Mucosa of gallbladder (tissue), 1 donor: ENCODE results near the gene KBTBD4. TPM values are rescaled to one million over a fixed set of nuclear protein-coding genes. Genes with fewer than 3 reads are reported as not detected.
"Not testable (repeated sequence)": the region's sequence is repeated elsewhere in the genome, so short reads cannot be mapped to it uniquely, and the experiment has no call there.

Source experiments
- DNase-seq: peaks from one replicate; pipeline ENCODE4 v3.0.0-alpha.2; 2020; ENCODE audit warnings: low spot score
- total RNA-seq: library from RNA; stranded (reverse); gene quantifications from one replicate; pipeline ENCODE4 v1.2.1, GENCODE V29; 2021
- donor health status: DM: no; HTN: no; CAD: no.

Gene KBTBD4
- total RNA-seq, 1 donor from 2014 or later: 20.3 TPM

DNA sequence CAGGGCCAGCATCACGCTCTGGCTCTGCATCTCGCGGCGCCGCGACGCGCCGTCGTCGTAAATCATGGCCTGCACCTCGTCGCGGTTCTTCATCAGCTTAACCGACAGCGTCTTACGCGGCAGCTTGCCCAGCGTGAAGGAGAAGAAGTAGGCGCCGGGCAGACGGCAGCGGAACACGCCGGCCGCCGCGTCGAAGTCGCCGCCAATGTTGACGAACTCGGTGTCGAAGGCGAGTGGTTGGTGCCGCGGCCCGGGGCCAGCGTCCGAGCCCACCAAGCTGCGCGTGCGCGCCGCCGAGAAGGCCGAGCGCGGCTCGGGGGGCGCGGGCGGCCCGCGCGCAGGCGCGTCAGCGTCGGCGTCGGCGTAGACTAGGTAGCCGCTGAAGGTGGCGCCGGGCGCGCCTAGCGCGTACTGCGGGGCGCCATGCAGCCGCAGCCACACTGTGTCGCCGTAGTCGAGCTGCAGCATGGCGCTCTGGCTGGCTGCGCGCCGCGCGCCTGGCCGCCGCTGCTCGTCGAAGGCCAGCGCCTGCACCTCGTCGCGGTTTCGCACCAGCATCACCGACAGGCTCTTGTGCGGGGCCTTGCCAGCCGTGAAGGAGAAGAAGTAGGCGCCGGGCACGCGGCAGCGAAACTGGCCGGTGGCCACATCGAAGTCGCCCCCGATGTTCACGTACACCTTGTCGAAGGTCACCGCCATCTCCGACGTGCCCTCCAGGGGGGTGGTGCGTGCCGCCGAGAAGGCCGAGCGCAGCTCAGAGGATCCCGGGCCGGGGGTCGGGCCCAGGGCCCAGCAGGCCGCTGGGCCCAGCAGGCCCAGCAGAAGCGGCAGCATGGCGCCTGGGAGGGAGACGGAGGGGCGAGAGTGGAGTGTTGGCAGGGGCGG lies 11.4 kb upstream of the KBTBD4 start:
- DNase-seq: no peak

DNA sequence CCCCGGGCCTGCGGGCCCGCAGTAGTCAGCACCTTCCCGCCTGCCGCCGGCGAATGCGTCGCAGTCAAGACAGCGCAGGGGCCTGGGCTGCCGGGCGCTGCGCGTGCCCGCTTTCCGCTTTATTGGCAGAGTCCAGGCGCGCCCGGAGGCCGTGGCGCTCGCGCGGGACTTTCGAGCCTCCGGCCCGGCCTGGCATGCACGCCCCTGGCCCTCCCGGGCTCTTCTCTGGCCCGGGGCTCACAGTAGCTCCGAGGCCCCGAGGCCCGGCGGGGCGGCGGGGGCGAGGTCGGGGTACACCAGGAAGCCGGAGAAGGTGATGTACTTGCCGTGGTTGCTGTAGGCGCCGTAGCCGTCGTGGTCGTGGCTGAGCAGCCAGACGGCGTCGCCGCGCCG lies 10.8 kb upstream of the KBTBD4 start:
- DNase-seq: no peak

DNA sequence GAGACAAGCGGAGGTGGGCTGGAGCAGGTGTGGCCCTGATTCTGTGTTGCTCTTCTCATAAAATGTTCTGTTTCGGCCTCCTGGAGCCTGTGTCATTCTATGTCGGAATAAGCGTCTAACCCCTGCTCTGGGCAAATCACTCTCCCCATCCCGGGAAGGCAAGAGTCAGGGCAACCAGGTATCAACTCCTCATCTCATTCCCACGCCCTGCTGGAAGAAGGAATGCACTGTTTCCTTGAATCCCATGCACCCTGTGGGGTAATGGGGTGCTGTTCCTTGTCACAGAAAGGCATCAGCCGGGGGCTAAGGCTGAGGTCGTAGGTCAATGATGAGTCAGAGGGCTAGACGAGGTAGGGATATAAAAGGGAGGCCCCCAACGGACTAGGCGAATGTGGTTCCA lies 10.3 kb upstream of the KBTBD4 start:
- no peak for DNase-seq

DNA sequence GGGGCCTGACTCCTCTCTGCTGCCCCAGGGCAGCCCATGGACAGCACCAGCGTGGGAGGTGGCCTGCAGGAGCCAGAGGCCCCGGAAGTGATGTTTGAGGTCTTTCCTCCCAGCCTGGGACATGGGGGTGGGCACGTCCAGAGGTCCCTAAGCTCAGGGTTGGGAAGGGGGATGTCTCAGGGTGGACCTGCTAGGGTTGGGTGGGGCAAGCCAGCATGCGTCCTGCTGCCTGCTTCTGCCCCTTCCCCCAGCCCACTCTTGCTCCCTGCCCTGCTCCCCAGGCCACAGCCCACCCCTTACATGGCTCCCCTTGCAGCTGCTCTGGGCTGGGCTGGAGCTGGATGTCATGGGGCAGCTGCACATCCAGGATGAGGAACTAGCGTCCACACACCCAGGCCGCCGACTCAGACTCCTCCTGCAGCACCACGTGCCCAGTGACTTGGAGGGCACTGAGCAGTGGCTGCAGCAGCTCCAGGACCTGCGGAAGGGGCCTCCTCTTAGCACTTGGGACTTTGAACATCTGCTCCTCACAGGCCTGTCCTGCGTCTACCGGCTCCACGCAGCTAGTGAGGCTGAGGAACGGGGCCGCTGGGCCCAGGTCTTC lies 9.1 kb upstream of the KBTBD4 start:
- DNase-seq: peak; percentile 38

DNA sequence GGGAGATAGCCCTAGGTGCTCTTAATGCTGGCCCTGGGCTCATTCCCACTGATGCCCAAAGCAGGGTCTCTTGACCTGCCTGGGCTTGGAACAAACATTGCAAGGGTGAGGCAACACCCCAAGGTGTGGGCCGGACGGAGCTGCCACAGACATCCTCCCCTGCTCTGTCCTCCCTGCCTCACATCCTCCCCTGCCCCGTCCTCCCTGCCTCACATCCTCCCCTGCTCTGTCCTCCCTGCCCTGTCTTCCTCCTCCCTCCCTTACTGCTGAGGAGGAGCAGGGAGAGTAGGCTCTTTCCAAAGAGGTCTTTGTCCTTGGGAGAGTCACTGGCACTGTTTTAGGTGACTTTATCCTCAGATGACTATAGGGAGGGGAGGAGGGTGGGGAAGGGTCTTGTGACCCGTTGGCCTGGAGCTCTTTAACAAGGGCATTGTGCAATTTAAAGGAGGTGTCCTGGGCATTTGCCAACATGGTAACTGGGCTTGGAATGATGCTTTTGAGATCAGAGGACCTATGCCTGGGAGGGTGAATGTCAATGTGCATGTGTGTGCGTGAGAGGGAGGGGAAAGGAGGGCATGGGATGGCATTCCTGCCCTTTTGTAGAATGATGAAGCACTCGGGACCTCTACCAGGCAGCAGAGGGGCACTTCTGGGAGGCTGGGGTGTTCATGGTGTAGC lies 8.4 kb upstream of the KBTBD4 start:
- DNase-seq: no peak

DNA sequence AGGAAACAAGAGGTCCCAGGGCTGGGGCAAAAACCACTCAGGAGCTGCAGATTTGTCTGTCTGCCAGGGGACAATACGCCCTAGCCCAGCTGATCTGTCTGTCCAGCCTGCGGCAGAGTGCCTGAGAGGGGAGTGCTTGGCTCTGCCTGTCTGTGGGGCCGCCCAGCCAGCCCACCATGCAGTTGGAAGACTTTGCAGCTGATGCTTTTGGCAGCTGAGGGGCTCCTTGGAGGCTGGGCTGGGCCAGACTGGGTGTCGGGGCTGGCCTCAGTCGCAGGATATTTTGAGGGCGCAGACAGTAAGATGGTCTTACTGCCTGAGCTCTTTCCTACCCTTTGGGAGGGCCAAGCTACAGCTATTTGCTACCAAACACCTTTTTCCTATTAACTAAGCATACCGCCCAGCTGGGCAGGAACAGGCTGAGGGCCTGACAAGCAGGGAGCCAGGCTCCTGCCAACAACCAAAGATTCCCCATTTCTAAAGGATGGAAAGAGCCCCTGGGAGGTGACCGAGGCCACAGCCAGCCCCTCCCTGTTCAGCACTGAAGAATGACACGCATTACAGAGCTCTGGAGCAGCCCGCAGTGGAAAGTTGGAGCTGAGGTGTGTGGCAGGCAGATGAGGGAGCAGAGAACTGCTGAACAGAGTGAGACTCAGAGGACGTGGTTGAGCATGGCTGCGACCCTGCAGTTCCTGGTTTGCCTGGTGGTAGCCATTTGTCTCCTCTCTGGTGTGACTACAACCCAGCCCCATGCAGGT lies 7.5 kb upstream of the KBTBD4 start, which contains the start of gene FAM180B:
Gene FAM180B, plus strand, starts transcription at position 581 of the 758 bp plus-strand sequence. Its CDS starts 91 bp downstream, at position 672.
- no peak for DNase-seq

DNA sequence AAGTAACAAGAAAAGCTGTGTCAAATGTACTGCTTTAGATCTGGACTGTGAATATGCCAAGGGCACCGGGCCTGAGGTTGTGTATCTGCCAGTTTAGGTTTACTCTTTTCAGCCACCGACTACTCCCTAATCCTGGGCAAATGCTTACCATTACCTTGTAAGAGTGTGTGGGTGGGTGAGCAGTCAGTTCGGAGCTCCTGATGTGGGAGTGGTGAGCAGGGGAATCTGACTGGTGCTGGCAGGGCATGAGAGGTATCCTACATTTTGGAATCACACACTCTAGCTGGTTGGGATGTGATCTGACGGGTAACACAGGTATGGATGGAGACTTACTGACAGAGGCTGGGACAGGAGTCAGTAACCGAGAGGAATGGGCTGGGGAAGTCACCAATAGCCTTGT lies 5.1 kb upstream of the KBTBD4 start:
- DNase-seq: no peak

DNA sequence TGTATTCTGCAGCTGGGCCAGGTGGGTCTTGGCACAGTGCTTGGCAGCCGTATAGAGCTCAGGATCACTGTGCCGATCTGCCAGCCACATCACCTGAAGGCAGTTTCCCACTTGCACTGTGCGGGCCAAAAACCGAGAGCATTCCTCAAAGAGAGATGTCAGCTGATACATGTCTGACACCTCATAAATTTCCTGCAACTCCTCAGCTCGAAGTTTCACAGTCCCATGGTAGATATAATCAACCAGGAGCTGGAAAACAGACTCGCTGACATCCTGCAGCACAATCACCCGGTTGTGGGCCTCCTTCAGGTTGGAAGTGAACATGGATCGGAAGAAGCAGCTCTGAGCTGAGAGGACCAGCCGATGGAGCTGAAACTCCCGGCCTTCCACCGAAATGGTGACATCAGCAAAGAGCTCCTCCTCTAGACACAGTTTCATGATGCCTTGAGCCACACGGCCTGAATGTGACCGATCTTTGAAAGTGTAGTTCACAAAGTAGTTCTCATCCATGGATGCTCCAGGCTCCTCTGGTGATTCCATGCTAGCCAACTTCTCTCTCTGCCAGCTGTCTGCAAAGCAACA lies 1.2 kb downstream of the KBTBD4 start:
- DNase-seq: no peak

DNA sequence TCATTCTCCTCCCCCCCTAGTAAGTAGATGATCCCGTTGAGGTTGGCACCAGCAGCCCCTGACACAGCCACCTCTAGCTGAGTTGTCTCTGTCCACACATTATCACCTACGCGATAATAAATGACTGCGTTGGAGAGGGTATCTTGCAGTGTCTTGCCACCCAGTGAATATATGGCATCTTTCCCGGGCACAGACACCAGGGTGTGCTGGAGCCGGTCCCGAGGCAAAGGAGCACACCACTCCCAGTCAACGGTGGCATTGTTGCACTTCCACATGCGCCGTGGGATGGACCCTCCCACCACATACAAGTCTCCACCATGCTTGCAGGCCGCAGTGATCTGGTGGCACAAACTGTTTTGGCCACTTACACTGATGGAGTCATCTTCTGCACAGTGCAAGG lies 5.4 kb downstream of the KBTBD4 start:
- DNase-seq: no peak

DNA sequence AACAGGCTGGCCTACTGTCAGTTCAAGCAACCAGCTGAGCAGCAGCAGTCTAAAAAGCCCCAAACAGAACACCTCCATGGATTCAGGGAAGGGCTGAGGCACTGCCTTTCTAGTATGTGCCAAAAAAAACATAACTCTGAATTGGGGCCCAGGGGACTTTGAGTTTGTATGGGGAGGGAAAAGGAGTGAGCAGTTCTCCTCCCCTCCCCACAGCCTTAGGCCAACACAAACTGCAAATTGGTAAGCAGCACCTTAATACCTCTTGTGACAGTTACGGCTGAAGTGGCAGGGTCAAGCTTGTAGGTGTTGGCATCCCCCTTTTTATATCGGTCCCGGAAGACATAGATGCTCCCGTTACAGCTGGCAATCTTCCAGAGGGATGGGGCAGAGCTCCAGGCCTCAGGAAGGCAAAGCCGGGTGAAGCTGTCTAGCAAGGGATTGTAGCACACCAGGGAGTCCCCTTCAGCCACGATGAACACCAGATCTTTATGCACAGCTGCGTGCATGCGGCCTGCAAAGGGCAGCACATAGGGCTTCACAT lies 6.0 kb downstream of the KBTBD4 start:
- no peak for DNase-seq

DNA sequence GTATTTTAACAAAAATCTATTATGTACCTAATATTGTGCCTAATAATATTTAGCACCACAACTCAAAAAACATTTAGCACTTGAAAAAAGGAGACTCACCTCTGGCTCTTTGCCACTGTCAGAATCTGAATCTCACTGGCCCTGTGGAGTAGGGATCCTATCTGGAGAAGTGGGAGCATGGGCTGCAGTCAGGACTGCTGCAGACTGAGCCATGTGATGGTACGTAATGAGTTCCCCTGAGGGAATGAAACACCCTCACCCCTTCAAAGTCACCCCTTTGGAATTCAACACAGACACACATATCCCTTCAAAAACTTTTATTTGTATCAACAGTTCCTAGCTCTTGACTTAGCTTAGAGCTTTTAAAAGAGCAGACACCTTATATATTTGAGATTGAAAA lies 6.9 kb downstream of the KBTBD4 start:
- DNase-seq: no peak

DNA sequence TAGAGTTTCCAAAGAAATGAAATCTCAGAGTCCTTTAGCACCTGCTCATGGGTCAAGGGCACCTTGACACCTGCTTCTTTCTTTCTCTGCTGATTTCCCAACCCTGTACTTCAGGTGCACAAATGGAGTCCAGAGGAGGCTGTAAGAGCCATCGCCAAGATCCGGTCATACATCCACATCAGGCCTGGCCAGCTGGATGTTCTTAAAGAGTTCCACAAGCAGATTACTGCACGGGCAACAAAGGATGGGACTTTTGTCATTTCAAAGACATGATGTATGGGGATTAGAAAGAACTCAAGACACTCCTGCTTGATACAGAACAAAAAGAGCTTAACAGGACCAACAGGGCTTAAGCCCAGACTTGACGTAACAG lies 7.4 kb downstream of the KBTBD4 start:
- DNase-seq: no peak

DNA sequence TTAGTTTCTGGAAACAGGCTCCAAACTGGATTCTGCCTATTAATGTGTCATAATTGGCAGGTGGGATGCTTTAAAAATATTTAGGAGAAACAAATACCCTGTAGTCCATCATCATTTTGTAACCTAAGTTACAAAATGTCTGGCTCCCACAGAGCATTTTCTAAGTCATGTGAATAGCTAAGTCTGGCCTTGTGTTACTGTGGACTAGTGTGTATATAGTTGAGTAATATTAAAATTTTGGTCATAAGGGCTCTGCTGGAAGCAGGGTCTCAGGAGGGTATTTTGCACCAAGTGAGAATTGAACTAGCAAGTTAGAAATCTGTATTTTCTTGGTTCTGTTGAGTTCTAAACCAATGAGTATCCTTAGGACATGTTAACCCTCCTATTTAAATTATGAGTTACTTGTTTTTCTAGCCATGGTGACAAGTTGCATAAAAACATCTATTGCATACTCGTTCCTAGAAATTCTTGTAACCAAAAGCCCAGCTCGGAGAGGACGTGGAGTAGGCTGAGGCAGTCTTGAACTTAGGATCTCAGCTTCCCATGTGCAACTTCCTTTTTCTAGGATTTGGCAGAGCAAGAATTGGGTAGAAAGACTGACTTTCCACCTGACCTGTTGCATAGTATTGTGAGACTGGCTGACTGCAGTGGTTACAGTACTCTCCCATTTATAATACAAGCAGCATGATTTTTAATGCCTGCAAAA lies 8.0 kb downstream of the KBTBD4 start:
- DNase-seq: no peak

DNA sequence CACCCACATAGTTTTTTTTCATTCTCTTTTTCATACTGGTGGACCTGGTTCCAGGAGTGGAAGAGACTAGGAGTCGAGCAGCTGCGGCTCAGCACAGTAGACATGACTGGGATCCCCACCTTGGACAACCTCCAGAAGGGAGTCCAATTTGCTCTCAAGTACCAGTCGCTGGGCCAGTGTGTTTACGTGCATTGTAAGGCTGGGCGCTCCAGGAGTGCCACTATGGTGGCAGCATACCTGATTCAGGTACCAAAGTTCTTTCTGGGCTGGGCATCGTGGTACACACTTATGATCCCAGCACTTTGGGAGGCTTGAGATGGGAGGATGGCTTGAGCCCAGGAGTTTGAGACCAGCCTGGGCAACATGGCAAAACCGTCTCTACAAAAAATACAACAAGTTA lies 9.1 kb downstream of the KBTBD4 start:
- no peak for DNase-seq

DNA sequence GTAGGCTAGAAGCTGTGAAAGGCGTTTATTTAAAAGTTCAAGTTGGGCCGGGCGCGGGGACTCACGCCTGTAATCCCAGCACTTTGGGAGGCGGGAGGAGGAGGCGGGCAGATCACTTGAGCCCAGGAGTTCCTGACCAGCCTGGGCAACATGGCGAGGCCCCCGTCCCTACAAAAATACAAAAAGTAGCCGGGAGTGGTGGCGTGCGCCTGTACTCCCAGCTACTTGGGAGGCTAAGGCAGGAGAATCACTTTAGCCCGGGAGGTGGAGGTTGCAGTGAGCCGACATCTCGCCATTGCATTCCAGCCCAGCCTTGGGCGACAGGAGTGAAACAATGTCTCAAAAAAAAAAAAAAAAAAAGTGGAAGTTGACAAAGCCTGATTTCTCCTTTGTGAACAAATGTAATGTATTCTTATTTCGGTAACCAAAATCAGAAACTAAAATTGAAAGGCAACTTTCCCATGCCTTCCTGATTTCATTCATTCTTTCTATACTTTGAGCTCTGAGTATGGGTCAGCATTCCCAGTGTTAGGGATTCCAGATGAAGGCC lies 12.5 kb downstream of the KBTBD4 start:
- no peak for DNase-seq

DNA sequence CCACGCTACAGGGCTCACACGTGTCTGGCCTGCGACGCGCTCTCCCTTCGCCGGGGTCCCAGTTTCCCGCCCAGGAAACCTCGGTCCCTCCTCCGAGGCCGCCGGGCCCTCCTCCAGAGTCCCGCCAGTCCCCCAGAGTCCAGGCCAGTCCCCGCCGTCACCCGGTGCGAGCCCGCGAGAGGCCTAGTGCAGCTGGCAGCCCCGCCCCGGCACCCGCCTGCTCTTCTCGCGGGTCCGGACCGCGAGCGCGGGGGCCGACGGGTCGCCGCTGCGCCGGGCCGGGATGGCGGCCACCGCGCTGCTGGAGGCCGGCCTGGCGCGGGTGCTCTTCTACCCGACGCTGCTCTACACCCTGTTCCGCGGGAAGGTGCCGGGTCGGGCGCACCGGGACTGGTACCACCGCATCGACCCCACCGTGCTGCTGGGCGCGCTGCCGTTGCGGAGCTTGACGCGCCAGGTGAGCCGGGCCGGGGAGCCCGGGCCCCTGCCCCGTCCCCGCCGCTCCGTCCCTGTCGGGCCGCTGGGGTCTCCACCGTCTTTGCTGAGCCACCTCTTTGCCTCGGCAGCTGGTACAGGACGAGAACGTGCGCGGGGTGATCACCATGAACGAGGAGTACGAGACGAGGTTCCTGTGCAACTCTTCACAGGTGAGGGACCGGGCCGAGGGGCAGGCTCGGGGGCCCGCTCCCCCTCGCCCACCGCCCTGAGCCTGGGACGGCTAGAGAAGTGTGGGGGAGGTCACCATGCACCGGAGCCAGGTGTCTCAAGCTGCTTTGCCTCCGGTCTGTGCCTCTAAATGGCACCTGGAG lies 13.2 kb downstream of the KBTBD4 start, which contains the start of gene PTPMT1:
Gene PTPMT1, plus strand, starts transcription at position 260 of the 809 bp plus-strand sequence. Its CDS starts 24 bp downstream, at position 284.
- DNase-seq: peak; percentile 50

DNA sequence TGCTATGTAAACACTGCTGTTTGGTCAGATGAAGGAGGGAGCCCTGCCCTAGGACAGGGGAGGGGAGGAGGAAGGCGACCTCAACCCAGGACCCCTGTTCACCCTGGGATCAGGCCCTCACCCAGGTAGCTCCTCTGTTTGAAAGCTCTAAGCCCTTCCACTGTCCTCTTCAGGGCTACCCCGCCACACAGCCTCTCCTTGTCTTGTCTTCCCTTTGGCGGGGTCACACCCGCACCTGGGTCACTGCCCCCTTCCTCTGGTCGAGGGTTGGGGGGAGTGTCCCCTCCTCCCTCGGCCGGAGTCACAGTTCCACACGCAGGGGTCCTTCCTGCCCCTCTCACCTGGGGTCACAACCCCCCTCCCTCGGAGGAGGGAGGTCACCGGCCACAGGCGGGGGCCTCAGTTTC lies 13.8 kb downstream of the KBTBD4 start:
- DNase-seq: no peak

DNA sequence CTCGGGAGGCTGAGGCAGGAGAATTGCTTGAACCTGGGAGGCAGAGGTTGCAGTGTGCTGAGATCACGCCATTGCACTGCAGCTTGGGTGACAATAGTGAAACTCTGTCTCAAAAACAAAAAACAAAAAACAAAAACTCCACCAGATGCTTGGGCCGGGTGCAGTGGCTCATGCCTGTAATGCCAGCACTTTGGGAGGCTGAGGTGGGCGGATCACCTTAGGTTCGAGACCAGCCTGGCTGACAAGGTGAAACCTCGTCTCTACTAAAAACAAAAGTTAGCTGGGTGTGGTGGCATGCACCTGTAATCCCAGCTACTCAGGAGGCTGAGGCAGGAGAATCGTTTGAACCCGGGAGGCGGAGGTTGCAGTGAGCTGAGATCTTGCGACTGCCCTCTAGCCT lies 14.4 kb downstream of the KBTBD4 start:
- DNase-seq: not testable (repeated sequence)

DNA sequence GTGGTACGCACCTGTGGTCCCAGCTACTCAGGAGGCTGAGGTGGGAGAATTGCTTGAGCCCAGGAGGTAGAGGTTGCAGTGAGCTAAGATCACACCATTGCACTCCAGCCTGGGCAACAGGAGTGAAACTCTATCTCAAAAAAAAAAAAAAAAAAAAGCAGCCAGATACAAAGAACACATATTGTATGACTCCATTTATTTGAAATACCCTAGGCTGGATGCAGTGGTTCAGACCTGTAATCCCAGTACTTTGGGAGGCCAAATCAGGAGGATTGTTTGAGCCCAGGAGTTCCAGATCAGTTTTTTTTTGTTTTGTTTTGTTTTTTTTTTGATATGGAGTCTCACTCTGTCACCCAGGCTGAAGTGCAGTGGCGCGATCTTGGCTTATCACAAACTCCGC lies 16.4 kb downstream of the KBTBD4 start:
- not testable (repeated sequence) for DNase-seq
